ENCODE measurements around the gene IL24.

Gene IL24

DNA sequence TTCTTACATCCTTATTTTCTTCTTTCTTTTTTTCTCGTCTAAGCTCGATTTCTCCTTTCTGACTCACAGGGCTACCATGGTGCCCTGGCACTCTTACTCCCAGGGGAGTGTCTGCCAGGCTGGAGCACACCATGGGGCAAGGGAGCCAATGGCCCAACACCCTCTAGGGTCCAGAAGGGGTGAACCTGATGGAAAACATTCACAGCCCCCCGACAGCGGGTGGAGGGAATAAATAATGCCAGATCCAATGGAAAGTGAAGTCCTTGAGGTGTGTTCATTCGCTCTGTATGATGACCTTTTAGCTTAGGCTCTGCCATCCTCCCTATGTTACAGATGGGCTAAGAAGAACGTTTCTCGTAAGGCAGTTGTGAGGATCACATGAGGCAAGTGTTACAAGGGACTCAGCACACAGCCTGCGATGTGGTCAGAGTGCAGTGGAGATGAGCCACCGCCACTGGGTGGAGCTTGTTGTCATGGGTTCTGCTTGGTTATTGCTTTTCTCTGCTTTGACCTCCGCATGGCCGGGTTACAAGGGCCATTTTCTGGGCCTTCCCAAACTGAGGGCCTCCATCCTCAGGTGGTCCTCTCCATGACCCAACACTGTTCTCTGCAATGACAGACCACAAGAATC is 28.0 kb downstream of the IL24 start:
- no peak for DNase-seq (ENCODE audit: low spot score)

DNA sequence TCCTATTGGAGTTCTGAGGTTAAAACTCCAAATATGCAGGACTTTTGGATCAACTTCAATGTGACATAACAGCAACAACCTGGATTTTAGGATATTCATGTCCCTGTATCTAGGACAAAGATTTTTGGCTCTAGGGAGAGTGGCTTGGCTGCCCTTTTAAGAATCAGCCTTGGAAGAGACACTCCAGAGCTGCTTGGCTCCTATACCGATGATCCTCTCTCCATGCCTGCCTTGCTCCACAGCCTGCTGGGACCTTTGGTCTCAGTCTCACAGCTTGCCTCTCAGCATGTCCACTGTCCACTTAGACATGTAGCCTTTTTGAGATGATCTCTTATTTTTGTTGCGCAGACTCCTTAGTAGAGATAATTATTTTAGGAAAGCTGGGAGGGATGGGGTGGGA is 29.0 kb downstream of the IL24 start:
- DNase-seq (ENCODE audit: low spot score), result no peak

DNA sequence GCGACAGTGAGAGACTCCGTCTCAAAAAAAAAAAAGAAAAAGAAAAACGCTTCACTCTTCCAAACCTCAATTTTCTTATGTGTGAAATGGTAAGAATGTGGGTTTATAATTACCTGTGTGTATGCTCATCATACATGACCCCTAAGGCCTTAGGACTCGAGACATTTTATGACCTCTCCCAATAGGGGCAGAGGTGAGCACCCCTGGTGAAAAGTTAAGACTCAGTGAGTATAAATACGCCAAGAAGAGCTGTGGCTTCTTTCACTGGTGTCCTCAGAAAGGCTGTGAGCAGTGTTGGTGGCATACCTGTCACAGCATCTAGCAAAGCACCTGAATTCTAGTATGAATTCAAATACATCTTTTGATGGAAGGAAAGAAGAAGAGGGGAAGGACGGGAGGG is 32.3 kb downstream of the IL24 start:
- no peak for DNase-seq (ENCODE audit: low spot score)

DNA sequence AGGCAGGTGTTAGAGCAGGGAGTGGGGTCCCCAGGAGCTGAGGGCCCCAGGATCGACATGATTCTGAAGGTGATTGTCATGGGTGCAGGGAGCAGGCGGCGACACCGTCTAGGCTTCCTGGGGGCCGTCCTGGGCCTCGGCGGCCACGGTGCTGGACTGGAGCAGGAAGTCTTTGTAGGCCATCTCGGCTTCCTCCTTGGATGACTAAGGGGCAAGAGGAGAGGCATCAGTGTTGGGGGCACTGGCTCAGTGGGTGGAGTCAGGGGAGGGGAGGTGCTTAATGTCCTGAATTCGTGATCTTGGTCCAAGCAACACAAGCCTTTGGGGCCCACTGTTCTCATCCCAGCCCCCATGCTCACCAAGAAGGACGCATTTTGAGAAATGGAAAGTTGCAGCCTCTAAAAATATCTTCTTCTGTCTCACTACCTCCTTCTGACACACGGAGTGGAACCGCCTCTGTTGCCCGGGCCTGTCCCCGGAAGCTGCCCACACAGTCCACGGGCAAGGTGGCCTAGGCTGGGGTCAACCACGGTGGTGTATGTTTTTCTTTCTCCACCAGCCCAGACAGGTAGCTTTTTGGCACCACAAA is 33.1 kb downstream of the IL24 start:
- DNase-seq (ENCODE audit: low spot score), result no peak

DNA sequence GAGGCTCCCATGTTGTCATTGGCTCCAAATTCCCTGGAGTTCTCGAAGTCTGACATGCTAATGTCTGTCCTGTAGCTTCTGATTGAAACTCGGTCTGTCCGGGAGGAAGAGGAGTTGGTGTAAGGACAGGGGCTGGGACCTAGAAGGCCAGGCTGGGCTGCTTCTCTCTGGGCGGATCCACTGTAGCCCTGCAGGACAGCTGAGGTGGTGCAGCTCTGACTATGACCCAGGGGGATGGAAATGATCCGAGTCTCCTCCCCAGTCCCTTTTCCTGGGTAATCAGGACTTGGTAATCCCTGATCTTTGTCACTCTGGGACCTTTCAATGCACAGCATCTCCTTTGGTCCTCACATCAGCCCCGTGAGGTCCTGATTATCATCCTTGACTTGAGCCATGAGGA is 34.5 kb downstream of the IL24 start:
- DNase-seq (ENCODE audit: low spot score), result peak; percentile 24

DNA sequence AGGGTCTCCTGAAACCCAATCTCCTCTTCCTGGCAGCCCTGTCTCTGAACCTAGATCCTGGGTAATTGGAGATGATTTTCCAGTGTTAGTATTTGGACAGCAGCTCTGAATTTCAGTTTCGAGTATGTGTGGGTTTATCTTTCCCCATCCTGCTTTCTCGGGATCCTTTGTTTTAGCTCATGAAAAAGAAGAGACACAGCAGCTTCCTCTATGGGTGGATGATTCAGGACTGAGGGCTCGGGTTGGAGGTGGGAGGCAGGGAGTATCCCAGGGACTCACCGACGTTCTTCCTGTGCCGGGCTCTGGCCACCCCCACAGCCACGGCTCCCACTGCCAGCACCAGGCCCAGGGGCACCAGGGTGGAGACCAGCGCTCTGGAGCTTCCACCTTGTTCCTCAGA is 34.9 kb downstream of the IL24 start:
- no peak for DNase-seq (ENCODE audit: low spot score)

DNA sequence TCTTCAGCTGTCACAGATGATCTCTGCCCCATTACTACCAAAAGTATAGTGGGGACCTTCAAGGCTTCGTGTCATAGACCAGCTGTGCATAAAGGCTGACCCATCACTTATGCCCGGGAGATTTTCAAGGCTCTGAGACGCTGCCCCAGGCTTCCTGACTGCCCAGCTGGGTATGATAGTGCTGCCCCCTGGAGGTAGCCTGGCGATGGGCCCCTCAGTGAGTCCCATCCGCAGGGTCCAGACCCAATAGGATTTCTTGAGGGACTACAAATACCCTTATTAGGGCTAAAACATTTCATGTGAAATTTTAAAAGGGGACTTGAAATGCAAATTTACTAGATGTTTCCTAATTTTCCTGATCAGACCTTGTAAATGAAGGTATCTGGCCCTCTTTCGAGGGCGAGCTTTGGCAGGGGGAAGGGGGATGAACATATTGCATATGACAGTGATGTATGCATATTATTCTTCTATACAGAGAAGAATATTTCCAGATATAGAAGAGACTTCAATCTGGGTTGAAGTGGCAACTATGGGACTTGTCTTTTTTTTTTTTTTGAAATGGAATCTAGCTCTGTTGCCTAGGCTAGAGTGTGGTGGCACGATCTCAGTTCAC is 36.2 kb downstream of the IL24 start:
- DNase-seq (ENCODE audit: low spot score), result peak; percentile 56

DNA sequence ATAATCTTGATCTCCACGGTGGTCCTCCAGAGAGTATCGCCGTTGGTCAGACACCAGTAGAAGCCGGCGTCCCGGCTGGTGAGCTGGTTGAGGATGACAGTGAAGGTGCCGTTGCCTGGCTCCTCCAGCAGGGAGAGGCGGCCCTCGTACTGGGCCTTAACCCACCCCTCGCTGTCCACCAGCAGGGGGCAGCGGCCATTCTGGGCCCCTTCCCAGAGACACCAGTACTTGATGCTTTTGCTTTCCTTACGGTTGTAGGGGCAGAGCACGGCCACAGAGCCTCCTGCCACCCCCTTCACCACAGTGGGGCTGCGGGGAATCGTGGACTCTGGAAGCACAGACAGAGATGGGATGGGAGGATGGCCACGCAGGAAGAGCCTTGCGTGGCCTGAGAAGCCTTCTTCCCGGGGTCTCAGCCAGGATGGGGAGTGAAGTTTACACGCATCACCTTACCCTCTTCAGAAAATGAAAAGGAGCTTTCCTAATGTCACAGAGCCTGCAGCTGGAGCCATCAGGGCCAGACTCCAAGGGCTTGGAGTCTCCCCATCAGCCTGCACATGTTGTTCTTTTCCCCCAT is 38.3 kb downstream of the IL24 start:
- DNase-seq (ENCODE audit: low spot score), result peak; percentile 58

DNA sequence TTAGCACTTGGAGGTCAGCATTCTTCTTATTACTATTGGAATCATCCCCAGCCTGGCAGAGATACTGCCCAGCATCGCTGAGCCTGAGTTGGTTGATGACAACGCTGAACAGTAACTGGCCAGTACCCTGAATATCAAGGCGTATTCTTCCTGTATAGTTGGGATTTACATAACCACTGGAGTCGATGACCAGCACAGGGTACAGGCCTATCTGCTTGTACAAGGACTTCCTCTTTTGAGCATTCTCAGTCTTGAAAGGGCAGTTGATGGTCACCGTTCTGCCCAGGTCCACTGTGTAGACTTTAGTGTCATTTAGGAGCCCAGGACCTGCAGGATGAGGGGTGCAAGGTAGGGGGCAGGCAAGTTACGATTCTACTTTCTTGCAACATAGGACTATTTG is 40.2 kb downstream of the IL24 start:
- DNase-seq (ENCODE audit: low spot score), result no peak

DNA sequence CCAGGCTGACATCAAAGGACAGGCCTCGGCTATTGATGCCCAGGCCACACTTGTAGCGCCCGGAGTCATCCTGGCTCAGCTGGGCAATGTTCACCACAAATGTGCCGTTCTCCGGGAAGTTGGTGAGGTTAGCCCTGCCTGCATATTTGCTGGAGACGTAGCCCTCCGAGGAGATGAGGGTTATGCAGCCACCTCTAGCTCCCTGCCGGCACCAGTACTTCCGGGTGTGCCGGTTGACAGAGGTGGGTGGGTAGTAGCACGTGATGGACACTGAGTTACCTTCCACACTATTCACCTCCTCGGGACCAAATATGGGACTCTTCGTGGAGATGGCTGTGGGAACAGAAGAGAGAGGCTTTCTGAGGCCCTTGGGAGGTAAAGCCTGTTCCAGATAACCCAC is 41.9 kb downstream of the IL24 start:
- no peak for DNase-seq (ENCODE audit: low spot score)

DNA sequence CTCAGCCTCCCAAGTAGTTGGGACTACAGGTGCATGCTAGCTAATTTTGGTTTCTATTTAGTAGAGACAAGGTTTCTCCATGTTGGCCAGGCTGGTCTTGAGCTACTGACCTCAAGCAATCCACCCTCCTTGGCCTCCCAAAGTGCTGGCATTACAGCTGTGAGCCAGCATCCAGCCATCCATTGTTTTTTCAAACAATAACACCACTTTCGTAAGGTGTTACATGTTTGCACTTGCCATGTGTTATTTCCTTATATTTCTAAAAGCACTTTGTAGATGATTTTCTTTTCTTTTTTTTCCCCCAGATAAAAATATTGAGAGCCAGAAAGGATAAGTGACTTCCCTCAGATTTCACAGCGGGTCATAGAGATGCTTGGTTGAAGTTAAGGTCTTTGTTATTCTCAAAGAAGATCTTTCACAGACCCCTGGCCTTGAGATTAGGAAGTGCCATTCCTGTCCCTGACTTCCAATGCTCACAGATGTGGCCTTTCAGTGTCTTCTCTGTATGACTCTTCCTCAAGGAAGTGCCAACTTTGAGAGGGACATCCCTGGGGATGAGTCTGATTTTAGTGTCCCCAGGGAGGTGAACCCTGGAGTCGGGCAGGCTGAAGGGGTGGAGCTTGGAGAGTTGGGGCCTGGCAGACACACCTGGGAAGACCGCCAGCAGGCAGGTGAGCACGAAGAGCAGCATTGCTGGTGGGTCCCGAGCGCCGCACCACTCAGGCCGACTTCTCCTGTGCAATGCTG is 42.8 kb downstream of the IL24 start:
- no peak for DNase-seq (ENCODE audit: low spot score)

DNA sequence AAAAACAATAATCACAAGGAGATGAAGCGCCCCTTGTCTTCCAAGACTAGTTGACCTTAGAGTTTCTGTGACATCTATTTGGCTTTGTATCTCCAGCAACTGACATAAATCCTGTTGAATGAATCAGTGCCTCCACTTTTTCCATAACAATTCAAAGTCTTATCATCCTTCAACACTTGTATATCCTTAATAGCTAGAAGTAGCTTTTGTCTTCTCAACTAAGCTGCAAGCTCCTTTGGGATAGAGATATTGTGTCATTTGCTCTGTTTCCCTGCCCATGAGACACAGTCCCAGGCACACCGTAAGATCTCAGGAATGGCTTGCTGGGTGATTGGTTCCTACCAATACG is 43.3 kb downstream of the IL24 start:
- no peak for DNase-seq (ENCODE audit: low spot score)

DNA sequence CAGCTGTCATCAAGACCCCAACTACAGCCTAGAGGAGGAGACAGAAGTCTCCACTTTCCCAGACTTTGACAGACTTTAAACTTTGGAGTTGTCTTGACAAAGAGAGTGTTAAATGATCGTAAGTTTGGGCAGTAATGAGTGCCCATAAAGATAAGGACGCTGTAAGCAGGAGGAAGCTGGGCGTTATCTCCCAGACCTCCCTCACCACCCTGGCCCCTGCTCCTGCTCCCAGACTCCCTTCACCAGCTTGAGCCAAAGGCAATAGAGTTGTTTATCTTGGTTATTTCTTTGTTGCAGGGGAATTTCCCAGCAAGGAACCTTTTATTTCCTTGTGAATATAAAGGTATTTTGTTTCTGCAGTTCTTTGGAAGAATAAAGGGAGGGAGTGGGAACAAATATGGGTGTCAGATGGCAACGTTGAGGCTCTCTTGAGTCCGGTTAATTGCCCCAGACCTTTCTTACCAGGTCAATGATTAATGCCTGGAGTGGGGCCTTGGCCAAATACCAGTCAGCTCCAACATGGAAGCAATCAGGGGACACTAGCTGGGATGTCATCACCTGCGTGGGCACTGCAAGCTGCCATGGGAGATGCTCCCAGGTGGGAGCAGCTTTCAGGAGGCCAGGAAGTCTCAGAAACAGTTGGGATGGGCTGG is 44.6 kb downstream of the IL24 start:
- DNase-seq (ENCODE audit: low spot score), result no peak

DNA sequence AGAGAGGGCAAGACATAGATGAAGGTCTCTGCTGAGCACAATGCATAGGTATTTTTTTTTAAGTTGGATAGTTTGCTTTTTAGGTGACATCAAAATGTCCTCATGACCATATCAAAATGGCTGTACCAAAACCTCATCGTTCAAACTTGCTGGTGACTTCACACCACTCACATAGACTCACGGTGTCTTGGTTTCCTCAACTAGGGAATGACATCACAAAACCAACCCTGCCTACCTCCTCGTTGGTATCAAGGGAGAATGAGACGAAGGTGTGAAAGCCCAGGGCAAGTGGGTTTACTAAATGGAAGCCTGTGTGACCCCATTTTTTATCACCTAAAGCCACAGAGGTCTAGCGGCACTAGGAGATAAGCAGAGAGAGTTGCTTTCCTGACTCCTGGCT is 47.5 kb downstream of the IL24 start:
- DNase-seq (ENCODE audit: low spot score), result no peak

DNA sequence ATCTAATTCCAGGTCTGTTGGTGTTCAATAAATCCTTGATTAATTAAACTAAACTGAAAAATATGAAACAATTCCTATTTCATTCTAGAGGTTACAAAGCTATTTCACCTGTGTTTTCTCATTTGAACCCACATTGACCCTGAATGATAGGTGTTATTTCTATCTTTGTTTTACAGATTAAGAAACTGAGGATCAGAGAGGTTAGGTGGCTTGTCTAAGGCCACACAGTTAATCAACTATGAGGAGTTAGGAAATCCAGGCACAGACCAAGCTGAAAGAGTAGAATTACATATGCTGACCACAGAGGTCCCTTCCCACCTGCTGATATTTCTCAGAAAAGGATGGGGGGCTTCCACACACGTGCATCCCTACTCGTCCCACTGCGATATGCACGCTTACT is 48.5 kb downstream of the IL24 start:
- no peak for DNase-seq (ENCODE audit: low spot score)

DNA sequence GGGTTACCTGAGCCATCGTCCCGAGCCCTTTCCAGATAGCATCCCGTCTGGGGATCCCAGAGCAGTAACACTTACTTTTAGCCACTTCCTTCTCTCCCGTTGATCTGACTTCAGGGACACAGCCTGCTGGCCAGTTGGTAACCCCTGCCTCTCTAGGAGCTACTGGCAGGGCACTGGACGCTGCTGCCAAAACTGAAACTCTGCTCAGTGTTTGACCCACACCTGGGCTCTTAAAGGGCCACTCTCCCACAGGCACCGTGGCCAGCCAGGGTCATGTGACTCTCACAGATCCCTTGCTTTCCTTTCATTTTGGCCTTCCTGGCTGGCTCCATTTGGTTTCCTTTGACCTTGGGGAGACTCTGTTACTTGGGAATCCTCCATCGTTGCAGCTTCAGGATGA is 49.0 kb downstream of the IL24 start, which contains the start of gene PIGR:
PIGR (minus strand) TSS at position 206 of the 400 bp plus-strand sequence. CDS start 5,935 bp downstream, outside the sequence.
- DNase-seq (ENCODE audit: low spot score), result no peak

DNA sequence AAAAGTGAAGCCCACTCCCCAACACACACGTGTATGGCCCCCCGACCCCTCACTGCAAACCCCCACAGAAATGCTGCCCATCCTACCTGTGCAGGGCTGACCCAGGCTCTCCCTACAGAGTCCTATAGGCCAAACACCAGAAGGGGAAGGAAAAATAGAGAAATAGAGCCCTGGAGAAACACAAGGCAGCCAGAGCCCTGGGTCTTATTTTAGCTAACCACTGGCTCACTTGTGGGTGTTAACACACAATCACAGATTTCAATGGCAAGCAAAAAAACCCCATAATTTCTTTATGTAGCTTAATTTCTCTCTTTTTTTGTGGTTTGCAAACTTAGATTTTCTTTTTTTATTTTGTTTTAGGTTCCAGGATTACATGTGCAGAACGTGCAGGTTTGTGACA is 50.0 kb downstream of the IL24 start:
- no peak for DNase-seq (ENCODE audit: low spot score)

DNA sequence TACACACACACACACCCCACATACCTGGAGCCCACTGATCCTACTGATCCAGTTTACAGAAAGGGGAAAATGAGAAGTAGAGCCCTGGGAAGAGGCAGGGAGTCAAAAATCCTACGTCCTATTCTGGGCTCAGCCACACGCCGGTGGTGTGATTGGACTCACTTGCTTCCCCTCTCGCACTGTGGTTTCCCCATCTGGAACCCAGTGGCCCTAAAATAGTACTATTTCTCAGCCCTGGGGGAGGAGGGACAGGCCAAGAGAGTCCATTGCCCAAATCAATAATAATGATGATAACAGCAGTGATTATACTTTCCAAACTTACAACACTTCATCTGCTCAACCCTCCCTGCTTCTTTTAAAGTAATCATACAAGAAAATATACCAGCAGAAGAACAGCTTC is 52.0 kb downstream of the IL24 start:
- DNase-seq (ENCODE audit: low spot score), result no peak

DNA sequence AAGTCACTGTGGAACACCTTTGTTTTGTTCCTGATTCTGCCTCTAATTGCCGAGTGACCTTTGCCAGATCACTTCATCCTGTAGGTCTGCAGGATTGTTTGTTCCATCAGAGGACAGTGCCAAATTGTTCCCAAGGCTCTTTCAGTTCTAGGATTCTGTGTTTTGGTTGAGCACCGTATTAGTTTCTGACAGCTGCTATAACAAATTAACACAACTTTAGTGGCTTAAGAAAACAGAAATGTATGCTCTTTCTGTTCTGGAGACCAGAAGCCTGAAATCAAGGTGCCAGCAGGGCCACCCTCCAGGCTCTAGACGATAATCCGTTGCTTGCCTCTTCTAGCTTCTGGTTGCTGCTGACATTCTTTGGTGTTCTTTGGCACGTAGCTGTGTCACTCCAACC is 52.4 kb downstream of the IL24 start:
- DNase-seq (ENCODE audit: low spot score), result no peak

DNA sequence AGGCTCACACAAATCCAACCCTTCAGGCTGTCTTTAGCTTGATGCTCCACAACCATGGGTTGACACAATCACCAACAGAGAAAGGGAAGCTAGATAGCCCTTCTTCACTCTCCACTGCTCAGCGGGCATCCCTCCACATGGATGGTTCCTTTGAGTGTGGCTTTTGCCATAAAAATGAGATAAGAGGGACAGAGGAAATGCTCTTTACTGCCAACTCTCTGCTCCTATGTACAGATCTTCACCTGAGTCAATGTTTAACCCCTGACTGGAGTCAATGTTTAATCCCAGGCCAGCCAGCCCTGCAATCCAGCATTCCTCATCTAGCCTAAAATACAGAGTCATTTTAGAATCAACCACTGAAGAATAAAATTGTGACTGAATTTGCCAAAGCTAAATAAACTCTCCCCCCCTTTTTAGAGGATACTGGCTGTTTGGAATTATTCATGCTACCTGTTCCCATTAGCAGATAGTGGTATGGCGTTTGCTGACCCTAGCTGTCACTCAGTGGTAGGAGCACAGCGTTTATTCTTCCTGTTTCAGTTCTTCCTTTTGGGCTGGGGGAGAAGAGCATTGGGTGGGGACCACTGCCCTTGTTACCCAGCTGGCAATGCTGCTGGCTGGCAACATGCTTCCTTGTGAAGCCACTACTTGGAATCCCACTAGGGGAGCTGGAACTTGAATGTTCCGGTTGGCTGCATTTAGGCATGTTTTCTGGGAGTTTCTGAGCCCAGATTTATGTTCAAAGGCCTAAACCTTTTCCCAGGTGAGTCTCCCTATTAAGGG is 54.3 kb downstream of the IL24 start:
- DNase-seq (ENCODE audit: low spot score), result no peak

DNA sequence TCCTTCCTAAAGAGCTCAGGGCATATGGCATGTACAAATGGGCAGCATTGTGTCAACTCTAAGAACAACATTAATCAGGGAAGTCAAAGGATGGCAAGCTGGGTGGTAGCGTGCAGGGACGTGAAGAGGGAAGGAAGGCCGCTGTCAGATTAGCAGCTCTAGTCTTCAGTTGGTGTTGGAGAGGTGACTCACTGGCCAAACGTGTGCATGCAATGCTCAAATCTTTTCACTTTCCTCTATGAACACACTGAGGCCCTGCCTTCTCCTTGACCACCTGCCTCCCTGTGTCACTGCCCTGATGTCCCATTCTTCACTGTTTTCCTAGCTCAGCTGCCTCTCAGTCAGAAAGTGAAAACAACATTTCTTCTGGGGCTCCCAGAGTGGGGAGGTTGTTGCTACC is 54.9 kb downstream of the IL24 start:
- no peak for DNase-seq (ENCODE audit: low spot score)

DNA sequence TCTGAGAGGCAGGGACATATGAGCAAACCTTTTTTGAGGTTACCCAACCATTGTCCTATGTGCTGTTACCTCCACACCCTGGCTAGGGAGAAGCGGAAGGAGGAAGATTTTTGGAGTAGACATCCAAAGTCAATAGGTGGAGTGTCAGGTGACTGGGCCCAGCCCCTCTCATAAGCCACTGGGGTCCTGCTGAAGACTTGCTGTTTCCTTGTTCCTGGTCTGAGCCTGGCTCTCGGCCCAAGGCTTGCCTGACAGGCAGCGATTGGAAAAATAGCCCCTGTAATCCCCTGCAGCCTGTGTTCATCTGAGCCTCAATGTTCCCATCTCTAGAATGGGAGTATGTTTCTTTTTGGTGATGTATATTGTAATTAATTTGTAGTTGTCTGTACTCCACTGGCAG is 55.9 kb downstream of the IL24 start:
- no peak for DNase-seq (ENCODE audit: low spot score)
